Measurements from ENCODE around the gene PTPRG.

Gene PTPRG

DNA sequence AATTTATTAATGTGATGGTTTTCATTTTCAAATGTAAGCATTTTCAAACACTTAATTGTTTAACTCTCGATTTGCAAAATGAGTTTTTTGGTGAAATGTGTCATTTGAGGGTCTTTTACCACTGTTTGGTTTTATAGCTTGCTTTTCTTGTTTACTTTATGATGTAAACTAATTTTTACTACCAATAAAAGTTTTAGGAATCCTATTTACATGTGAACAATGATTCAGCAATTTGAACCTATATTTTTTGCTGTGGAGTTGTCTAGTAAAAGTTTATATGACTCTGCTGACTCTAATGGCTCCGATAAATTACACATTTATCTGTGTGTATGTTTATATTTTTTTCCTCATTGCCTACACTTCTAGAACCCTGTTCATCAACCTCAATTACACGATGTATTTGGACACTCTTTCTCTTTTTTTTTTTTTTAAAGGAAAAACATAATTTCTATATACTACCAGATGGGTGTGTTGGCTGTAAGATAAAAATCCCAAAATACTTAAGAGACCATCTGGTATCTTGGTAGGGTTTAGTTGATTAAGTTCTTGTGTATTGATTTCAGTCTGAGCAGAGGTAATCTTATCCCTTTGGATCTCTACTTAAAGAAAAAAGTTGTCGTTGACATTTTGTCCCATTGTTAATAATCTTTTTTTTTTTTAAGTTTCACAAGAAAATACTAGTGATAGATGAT lies 89.5 kb downstream of the PTPRG start:
- DNase-seq (ENCODE audit: low read depth in 2 of 2): no peak

GRCh38 chr3:61657689-61658088 lies 96.3 kb downstream of the PTPRG start:
- no peak for DNase-seq (ENCODE audit: low read depth in 2 of 2)

DNA sequence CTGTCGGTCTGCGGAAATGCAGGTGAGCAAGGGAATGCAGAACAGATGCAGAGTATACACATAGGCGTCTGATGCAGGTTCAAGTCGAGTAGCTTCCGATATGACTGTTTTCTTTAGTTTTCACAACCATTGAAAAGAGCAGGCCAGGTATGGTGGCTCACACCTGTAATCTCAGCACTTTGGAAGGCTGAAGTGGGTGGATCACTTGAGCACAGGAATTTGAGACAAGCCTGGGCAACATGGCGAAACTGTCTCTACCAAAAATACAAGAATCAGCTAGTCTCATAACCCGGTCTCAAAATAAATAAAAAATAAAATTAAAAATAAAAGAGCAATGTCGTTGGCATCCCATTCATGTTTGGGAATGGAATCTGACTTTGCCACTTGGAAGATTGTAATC lies 101.5 kb downstream of the PTPRG start:
- no peak for DNase-seq (ENCODE audit: low read depth in 2 of 2)

DNA sequence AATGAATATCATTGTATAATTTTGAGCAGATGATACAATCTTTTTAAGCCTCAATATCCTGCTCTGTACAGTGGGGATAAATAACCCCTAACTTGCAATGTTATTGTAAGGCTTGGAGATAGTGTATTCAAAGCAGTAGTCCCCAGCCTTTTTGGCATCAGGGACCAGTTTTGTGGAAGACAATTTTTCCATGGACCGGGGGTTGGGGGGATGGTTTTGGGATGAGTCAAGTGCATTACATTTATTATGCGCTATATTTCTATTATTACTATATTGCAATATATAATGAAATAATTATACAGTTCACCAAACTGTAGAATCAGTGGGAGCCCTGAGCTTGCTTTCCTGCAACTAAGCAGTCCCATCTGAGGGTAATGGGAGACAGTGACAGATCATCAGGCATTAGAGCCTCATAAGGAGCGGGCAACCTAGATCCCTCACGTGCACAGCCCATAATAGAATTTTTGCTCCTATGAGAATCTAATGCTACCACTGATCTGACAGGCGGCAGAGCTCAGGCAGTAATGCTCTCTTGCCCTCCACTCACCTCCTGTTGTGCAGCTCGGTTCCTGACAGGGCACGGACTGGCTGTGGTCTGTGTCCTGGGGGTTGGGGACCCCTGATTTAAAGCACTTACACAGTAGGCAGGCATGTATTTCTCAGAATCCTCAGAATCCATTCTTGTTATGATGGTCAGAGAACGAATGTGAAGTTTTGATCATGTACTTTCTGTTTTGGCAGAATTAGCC lies 102.2 kb downstream of the PTPRG start:
- no peak for DNase-seq (ENCODE audit: low read depth in 2 of 2)

DNA sequence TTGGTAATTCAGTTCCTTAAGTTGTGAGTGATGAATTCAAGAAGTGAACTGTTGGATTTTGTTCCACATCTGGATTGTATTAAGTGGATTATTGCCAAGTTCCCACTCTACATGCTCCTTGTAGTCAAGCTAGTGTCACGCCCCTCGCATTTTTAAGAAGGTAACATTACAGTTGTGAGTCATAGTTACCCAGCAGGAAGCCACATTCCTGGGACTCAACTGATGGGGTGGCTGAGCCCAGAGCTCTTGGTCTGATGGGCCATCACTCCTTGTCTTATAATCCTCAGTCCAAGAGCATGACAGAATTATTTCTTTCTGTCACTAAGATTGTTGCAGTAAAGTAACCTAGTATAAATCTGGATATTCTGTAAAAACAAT lies 102.7 kb downstream of the PTPRG start:
- no peak for DNase-seq (ENCODE audit: low read depth in 2 of 2)

DNA sequence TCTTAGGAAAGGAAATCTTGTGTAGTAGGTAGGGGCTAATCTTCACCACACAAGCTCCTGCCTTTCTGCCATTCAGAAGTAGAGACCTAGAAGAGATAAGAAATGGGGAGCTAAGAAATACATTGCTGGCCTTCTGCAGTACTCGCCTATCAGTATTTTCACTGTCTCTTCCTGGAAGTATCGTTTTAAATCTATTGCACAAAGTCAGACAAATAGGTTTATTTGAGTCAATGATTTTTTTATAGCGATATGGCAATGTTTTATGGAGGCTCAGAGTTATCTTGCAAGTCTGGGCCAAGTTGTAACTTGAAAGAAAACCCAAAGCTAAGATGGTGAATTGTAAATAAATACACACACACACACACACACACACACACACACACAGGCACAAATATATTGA lies 103.8 kb downstream of the PTPRG start:
- no peak for DNase-seq (ENCODE audit: low read depth in 2 of 2)

- DNase-seq (ENCODE audit: low read depth in 2 of 2): no peak
Measured at GRCh38 chr3:61665987-61666386, 104.6 kb downstream of the PTPRG start.

DNA sequence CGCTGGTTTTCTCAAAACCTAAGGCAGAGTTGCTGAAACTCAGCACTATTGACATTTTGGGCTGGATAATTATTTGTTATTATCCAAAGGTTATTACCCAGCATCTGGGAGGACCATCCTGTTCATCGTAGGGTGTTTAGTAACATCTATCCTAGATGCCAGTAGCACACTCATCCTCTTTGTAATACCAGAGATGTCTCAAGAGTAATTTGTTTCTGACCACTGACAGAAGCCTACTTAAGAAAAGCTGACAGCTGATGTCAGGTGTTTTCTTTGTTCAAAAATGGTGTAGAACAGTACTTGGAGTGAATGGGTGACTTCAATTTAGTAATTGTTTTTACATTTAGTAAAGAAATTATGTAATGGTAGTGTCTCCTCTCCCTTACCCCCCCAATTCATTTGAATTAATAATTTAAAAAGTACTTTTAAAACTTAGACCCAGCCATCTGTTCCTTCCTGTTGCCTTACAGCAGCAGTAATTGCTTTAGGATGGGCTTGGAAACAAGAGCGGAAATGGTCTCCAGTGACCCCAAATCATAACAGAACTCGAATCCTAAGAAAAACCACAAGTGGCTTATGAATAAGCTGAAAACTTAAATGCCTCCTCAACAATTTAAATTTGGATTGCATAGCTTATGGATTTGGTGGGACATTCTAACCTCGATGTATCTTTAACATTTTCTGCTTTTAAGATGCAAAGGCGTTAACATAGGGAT lies 105.4 kb downstream of the PTPRG start:
- no peak for DNase-seq (ENCODE audit: low read depth in 2 of 2)

- no peak for DNase-seq (ENCODE audit: low read depth in 2 of 2)
Measured at GRCh38 chr3:61667383-61667782, 106.0 kb downstream of the PTPRG start.

DNA sequence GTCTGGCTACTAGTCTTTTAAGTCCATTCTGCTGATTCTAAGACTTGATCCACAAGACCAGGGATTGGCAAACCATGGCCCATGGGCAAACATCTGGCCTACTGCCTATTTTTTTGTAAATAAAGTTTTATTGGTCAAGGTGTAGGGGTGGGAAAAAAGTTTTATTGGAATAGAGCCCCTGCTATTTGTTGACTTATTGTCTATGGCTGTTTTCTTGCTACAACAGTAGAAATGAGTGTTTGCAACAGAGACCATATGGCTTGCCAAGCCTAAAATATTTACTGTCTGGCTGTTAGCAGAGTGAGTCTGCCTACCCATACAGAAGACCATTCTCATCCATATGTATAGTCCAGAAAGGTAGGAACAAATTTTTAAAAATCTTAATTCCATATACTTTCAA lies 106.4 kb downstream of the PTPRG start:
- no peak for DNase-seq (ENCODE audit: low read depth in 2 of 2)

- no peak for DNase-seq (ENCODE audit: low read depth in 2 of 2)
Measured at GRCh38 chr3:61668317-61668864, 107.0 kb downstream of the PTPRG start.

DNA sequence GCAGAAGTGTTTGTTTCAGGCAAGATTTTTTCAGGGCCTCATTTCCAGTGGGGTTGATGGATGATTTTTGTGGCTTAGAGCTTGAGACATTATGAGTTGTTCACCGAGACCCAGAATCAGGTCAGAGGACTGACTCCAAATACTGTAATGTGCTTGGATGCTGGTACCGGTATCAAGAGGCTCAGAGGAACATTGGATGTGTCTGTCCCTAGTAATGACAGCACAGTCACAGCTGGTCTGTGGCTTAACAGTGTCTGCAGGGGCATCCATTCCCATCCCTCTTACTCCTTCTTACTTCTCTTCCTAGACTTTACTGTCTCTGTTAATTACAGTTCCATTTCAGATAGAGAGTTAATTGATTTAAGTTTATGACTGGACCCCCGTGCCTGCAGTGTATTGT lies 107.8 kb downstream of the PTPRG start:
- no peak for DNase-seq (ENCODE audit: low read depth in 2 of 2)

DNA sequence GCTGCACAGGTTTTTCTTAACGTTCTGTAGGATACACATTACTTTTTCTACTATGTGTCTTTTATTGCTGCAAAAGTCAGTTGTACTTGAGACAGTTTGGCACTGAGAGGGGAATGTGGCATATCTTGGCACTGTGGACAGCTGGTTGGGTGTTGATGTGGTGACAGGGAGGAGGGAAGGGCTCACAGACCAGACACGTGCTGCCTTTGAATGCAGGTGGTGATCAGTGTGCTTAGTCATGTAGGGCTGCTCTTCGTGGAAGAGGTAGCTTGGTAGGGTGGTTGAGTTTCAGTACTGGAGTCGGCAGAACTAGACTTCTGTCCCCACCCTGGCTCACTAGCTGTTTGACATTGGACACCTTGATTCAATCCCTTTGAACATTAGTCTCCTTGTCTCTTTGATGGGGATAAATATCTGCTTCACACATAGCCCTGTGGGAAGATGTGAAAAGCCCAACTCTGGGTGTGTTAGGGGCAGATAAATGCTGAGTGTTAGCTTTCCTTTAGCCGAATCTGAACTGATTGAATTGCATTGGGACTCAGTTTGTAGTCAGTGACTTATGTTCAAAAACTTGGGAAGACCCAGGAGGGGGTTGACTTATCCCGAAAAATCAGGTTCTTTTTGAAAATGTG lies 108.4 kb downstream of the PTPRG start:
- DNase-seq (ENCODE audit: low read depth in 2 of 2): no peak

- DNase-seq (ENCODE audit: low read depth in 2 of 2): no peak
Measured at GRCh38 chr3:61673651-61674050, 112.3 kb downstream of the PTPRG start.

DNA sequence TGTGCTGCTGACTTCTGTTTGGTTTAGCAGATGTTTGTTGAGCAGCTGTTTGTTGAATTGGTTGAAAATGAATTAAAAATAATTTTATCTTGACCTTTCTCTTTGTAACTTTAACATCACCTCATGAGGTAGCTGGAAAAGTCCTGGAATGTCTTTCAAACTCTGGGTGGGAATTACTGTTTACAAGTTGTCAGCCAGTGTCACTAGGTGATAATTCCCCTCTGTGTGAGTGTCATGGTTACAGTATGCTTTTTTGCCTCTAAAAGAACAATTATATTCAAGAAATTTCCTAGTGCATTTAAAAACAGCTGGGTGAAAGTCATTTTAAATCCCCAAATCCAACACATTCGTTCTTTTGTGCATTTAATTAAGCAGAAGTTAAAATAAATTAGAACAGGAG lies 113.2 kb downstream of the PTPRG start:
- no peak for DNase-seq (ENCODE audit: low read depth in 2 of 2)

DNA sequence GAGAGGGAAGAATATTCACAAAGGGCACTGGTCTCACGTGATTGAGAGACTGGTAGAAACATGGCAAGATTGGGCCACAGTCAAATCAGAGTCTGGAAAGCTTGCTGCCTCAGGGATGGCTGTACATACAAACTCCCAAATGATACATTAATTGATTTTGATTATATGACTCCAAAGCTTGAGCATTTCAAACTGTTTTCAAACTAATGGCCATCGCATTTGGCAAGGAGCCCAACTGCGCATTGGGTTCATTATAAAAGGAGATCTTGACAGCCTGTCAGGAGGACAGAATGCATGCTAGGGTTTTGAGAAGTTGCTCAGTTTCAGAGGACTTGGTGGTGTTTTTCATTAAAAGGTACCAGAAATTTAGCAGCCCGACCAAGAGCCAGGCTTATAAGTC lies 117.7 kb downstream of the PTPRG start:
- no peak for DNase-seq (ENCODE audit: low read depth in 2 of 2)

DNA sequence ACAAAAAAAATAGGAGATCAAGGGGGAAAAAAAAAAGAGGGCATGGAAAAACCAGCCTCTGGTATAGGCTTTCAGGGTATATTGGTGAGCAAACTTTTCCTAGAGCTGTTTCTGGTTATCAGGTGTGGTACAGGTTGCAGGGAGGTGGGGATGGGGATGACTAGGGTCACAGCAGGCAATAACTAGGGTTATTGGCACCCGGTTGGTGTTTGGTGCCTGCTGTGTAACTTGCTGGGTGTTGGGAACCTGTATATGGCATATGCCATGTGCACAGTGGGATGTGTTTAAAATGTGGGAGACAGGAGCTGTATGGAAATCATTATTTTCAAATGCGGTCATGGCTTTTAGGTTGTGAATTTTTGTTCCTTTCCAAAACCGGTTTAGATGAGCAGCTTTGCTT lies 119.2 kb downstream of the PTPRG start:
- no peak for DNase-seq (ENCODE audit: low read depth in 2 of 2)

GRCh38 chr3:61681636-61682035 lies 120.3 kb downstream of the PTPRG start:
- no peak for DNase-seq (ENCODE audit: low read depth in 2 of 2)

- no peak for DNase-seq (ENCODE audit: low read depth in 2 of 2)
Measured at GRCh38 chr3:61682671-61683548, 121.5 kb downstream of the PTPRG start.

DNA sequence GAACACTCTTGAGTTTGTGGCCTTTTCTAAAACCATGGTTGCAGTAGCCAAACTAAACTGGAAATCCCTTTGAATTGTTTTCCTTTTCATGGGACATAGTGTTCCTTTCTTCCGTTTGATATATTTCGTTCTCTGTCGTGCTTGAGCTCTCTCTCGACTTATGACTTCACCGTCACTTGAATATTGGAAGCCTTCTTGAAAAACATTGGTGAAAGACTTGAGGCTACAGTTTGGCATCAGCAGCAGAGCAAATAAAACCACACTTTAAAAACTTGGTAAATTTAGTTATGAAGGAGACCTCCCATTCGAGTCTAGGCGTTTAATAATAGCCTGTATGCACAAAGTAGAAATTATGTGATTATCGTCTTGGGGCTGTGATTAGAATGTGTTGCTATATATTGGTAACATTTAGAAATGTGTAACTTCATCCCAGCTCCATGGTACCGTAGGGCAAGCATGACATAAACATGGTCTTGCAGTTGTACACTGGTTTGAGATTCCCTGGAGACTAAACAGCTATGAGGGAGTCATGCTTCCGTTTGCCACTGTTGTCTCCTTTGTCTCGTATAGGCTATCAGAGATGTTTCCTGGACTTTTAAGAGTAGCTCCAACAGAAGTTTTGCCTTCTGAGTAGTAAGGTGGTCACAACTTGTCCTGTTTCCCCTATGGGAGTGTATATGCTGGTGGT lies 122.3 kb downstream of the PTPRG start:
- DNase-seq (ENCODE audit: low read depth in 2 of 2): no peak

GRCh38 chr3:61684386-61684785 lies 123.0 kb downstream of the PTPRG start:
- no peak for DNase-seq (ENCODE audit: low read depth in 2 of 2)

Measured in activated CD4-positive, alpha-beta T cell treated with anti-CD3 and anti-CD28 coated beads for 24 hours (primary cell).